Measurements from ENCODE around the gene C17orf100.
"Not testable (repeated sequence)": the region's sequence is repeated elsewhere in the genome, so short reads cannot be mapped to it uniquely, and the experiment has no call there.

The C17orf100 gene

GRCh38 chr17:6669479-6670212 lies 18.1 kb downstream of the C17orf100 start:
- DNase-seq, result no peak

GRCh38 chr17:6670571-6670970 lies 19.0 kb downstream of the C17orf100 start:
- no peak for DNase-seq

- no peak for DNase-seq
Observed at GRCh38 chr17:6670999-6671398, 19.4 kb downstream of the C17orf100 start.

GRCh38 chr17:6671431-6671830 lies 19.9 kb downstream of the C17orf100 start:
- DNase-seq, result no peak

GRCh38 chr17:6674586-6674985 lies 23.0 kb downstream of the C17orf100 start:
- DNase-seq, result no peak

- DNase-seq, result no peak
Observed at GRCh38 chr17:6675201-6675825, 23.8 kb downstream of the C17orf100 start.

GRCh38 chr17:6676802-6677157 lies 25.2 kb downstream of the C17orf100 start:
- DNase-seq, result no peak

GRCh38 chr17:6677158-6677831 lies 25.7 kb downstream of the C17orf100 start:
- no peak for DNase-seq

GRCh38 chr17:6677946-6678345 lies 26.4 kb downstream of the C17orf100 start:
- DNase-seq, result no peak

- no peak for DNase-seq
Observed at GRCh38 chr17:6679241-6679640, 27.7 kb downstream of the C17orf100 start.

GRCh38 chr17:6681176-6681575 lies 29.6 kb downstream of the C17orf100 start:
- no peak for DNase-seq

- DNase-seq, result no peak
Observed at GRCh38 chr17:6681671-6682070, 30.1 kb downstream of the C17orf100 start.

GRCh38 chr17:6682339-6682738 lies 30.8 kb downstream of the C17orf100 start:
- DNase-seq, result no peak

- DNase-seq, result no peak
Observed at GRCh38 chr17:6683081-6683684, 31.6 kb downstream of the C17orf100 start.

GRCh38 chr17:6683730-6684459 lies 32.3 kb downstream of the C17orf100 start:
- no peak for DNase-seq

GRCh38 chr17:6684460-6684783 lies 32.9 kb downstream of the C17orf100 start:
- no peak for DNase-seq

GRCh38 chr17:6684881-6685767 lies 33.6 kb downstream of the C17orf100 start:
- DNase-seq, result no peak

- no peak for DNase-seq
Observed at GRCh38 chr17:6686026-6686425, 34.5 kb downstream of the C17orf100 start.

- DNase-seq, result no peak
Observed at GRCh38 chr17:6688944-6689343, 37.4 kb downstream of the C17orf100 start.

GRCh38 chr17:6690641-6691040 lies 39.1 kb downstream of the C17orf100 start:
- DNase-seq, result no peak

- no peak for DNase-seq
Observed at GRCh38 chr17:6691546-6691945, 40.0 kb downstream of the C17orf100 start.

GRCh38 chr17:6691958-6692357 lies 40.4 kb downstream of the C17orf100 start:
- not testable (repeated sequence) for DNase-seq

Data from NK-92 treated with Interleukin-12 subunit alpha and Interleukin-12 subunit beta, amount 100 ng/mL, for 24 hours (cell line).